SJCRH30 (cell line): ENCODE measurements around the gene PDE10A. TPM values are rescaled to one million over a fixed set of nuclear protein-coding genes. Genes with fewer than 3 reads are reported as not detected.

Source experiments
- DNase-seq, 2 experiments: peaks; one replicate each; pipeline ENCODE4 v3.0.0-alpha.2; 2015 to 2020
- H3K27ac ChIP-seq: fragments of 250-450 bp; sonication (Bioruptor Pico); 2 replicates; pipeline ENCODE4 v1.5.1; 2020; ENCODE audit warnings: mild to moderate bottlenecking, moderate library complexity
- H3K27me3 ChIP-seq: fragments of 250-450 bp; sonication (Bioruptor Pico); 2 replicates; pipeline ENCODE4 v1.5.1; 2020; ENCODE audit warnings: mild to moderate bottlenecking, moderate library complexity
- H3K36me3 ChIP-seq: fragments of 250-450 bp; sonication (Bioruptor Pico); 2 replicates; pipeline ENCODE4 v1.5.1; 2020; ENCODE audit warnings: mild to moderate bottlenecking, moderate library complexity
- H3K4me1 ChIP-seq: fragments of 250-450 bp; sonication (Bioruptor Pico); 2 replicates; pipeline ENCODE4 v1.5.1; 2020; ENCODE audit warnings: mild to moderate bottlenecking, moderate library complexity
- H3K4me3 ChIP-seq: fragments of 250-450 bp; sonication (Bioruptor Pico); 2 replicates; pipeline ENCODE4 v1.5.1; 2020; ENCODE audit warnings: mild to moderate bottlenecking, moderate library complexity
- H3K9me3 ChIP-seq: fragments of 250-450 bp; sonication (Bioruptor Pico); replicated peaks from 2 replicates; pipeline ENCODE4 v1.5.1; 2020; ENCODE audit warnings: mild to moderate bottlenecking, moderate library complexity
- total RNA-seq: library from RNA; depleted of rRNA; stranded (reverse); fragments of >200 nt; shearing (Covaris generic); gene quantifications from 2 replicates; pipeline ENCODE4 v1.2.3, GENCODE V29; 2014

Gene PDE10A
- total RNA-seq, 1 experiment from 2014 or later = 14.5 TPM

GRCh38 chr6:165689699-165690098 lies 26.7 kb upstream of the PDE10A start:
- Histone ChIP-seq H3K4me3 (no peak overlapping the region), H3K36me3 (no peaks in the 10 kb centered on the region), H3K27ac (no peak overlapping the region), H3K9me3 (no peaks in the 10 kb centered on the region), H3K27me3 (no peaks in the 10 kb centered on the region), H3K4me1 (no peaks in the 10 kb centered on the region)
- DNase-seq = no peak

GRCh38 chr6:165686596-165687365 lies 23.7 kb upstream of the PDE10A start:
- no peak for DNase-seq
- H3K9me3 ChIP-seq = no peaks in the 10 kb centered on the region
- no peaks in the 10 kb centered on the region for H3K4me1 ChIP-seq
- no peaks in the 10 kb centered on the region for H3K36me3 ChIP-seq
- no peaks in the 10 kb centered on the region; the same call in 1 of the 2 replicates for H3K27me3 ChIP-seq
- H3K27ac ChIP-seq = no peak overlapping the region
- no peak overlapping the region for H3K4me3 ChIP-seq

- Histone ChIP-seq H3K27me3 (no peaks in the 10 kb centered on the region; the same call in 1 of the 2 replicates), H3K36me3 (no peaks in the 10 kb centered on the region), H3K9me3 (no peaks in the 10 kb centered on the region)
Measured at GRCh38 chr6:165685302-165685701, 22.3 kb upstream of the PDE10A start.

GRCh38 chr6:165684333-165684732 lies 21.3 kb upstream of the PDE10A start:
- Histone ChIP-seq H3K9me3 (no peaks in the 10 kb centered on the region), H3K27ac (no peak overlapping the region), H3K4me3 (no peak overlapping the region), H3K27me3 (no peaks in the 10 kb centered on the region; the same call in 1 of the 2 replicates), H3K36me3 (no peaks in the 10 kb centered on the region), H3K4me1 (no peaks in the 10 kb centered on the region)
- DNase-seq = no peak

More at GRCh38 chr6:165685302-165685701, 22.3 kb upstream of the PDE10A start:
- H3K4me3 ChIP-seq = no peak overlapping the region
- DNase-seq = no peak
- H3K4me1 ChIP-seq = no peaks in the 10 kb centered on the region
- H3K27ac ChIP-seq = no peak overlapping the region

- H3K27me3 ChIP-seq = no peaks in the 10 kb centered on the region; the same call in 1 of the 2 replicates
- no peaks in the 10 kb centered on the region for H3K36me3 ChIP-seq
- H3K4me1 ChIP-seq = peaks cover 2% of the 10 kb centered on the region; the same call in 1 of the 2 replicates
- no peak overlapping the region for H3K27ac ChIP-seq
- DNase-seq = no peak
- H3K9me3 ChIP-seq = no peaks in the 10 kb centered on the region
- no peak overlapping the region for H3K4me3 ChIP-seq
Measured at GRCh38 chr6:165680975-165681374, 17.9 kb upstream of the PDE10A start.

GRCh38 chr6:165679326-165679725 lies 16.3 kb upstream of the PDE10A start:
- no peak overlapping the region for H3K4me3 ChIP-seq
- no peak for DNase-seq
- no peak overlapping the region for H3K27ac ChIP-seq
- H3K4me1 ChIP-seq = peaks cover 6% of the 10 kb centered on the region
- H3K27me3 ChIP-seq = no peaks in the 10 kb centered on the region; the same call in 1 of the 2 replicates
- no peaks in the 10 kb centered on the region for H3K9me3 ChIP-seq
- no peaks in the 10 kb centered on the region for H3K36me3 ChIP-seq

GRCh38 chr6:165678904-165679303 lies 15.9 kb upstream of the PDE10A start:
- Histone ChIP-seq H3K27me3 (no peaks in the 10 kb centered on the region; the same call in 1 of the 2 replicates), H3K4me3 (no peak overlapping the region), H3K4me1 (peaks cover 6% of the 10 kb centered on the region), H3K36me3 (no peaks in the 10 kb centered on the region), H3K9me3 (no peaks in the 10 kb centered on the region), H3K27ac (no peak overlapping the region)
- no peak for DNase-seq

GRCh38 chr6:165678429-165678828 lies 15.4 kb upstream of the PDE10A start:
- peaks cover 6% of the 10 kb centered on the region for H3K4me1 ChIP-seq
- H3K27ac ChIP-seq = no peak overlapping the region
- H3K27me3 ChIP-seq = no peaks in the 10 kb centered on the region; the same call in 1 of the 2 replicates
- no peak for DNase-seq
- no peaks in the 10 kb centered on the region for H3K9me3 ChIP-seq
- H3K4me3 ChIP-seq = no peak overlapping the region
- H3K36me3 ChIP-seq = no peaks in the 10 kb centered on the region

- Histone ChIP-seq H3K4me3 (no peak overlapping the region), H3K36me3 (no peaks in the 10 kb centered on the region), H3K27me3 (no peaks in the 10 kb centered on the region; the same call in 1 of the 2 replicates), H3K9me3 (no peaks in the 10 kb centered on the region), H3K27ac (no peak overlapping the region; the same call in 1 of the 2 replicates), H3K4me1 (peaks cover 6% of the 10 kb centered on the region)
- no peak for DNase-seq
Measured at GRCh38 chr6:165677091-165677490, 14.1 kb upstream of the PDE10A start.

- no peaks in the 10 kb centered on the region for H3K27me3 ChIP-seq
- no peak overlapping the region; the same call in 1 of the 2 replicates for H3K27ac ChIP-seq
- H3K4me3 ChIP-seq = no peak overlapping the region
- no peaks in the 10 kb centered on the region for H3K9me3 ChIP-seq
- DNase-seq = peak; percentile 59 to 65
- H3K36me3 ChIP-seq = no peaks in the 10 kb centered on the region
- peaks cover 6% of the 10 kb centered on the region for H3K4me1 ChIP-seq
Measured at GRCh38 chr6:165676435-165677068, 13.5 kb upstream of the PDE10A start.

- Histone ChIP-seq H3K27me3 (no peaks in the 10 kb centered on the region), H3K4me1 (peaks cover 6% of the 10 kb centered on the region), H3K27ac (no peak overlapping the region), H3K9me3 (no peaks in the 10 kb centered on the region), H3K36me3 (no peaks in the 10 kb centered on the region), H3K4me3 (no peak overlapping the region)
- no peak for DNase-seq
Measured at GRCh38 chr6:165675120-165675519, 12.1 kb upstream of the PDE10A start.

GRCh38 chr6:165674155-165675029 lies 11.4 kb upstream of the PDE10A start:
- H3K27me3 ChIP-seq = no peaks in the 10 kb centered on the region
- no peaks in the 10 kb centered on the region for H3K9me3 ChIP-seq
- DNase-seq = no peak
- no peak overlapping the region for H3K4me3 ChIP-seq
- H3K27ac ChIP-seq = no peak overlapping the region
- no peaks in the 10 kb centered on the region for H3K36me3 ChIP-seq
- H3K4me1 ChIP-seq = peaks cover 9% of the 10 kb centered on the region

GRCh38 chr6:165671222-165671768 lies 8.3 kb upstream of the PDE10A start:
- no peaks in the 10 kb centered on the region for H3K9me3 ChIP-seq
- no peaks in the 10 kb centered on the region for H3K36me3 ChIP-seq
- DNase-seq = no peak
- H3K4me3 ChIP-seq = no peak overlapping the region
- H3K27ac ChIP-seq = no peak overlapping the region
- peaks cover 16% of the 10 kb centered on the region for H3K4me1 ChIP-seq
- no peaks in the 10 kb centered on the region for H3K27me3 ChIP-seq

GRCh38 chr6:165668951-165669350 lies 5.9 kb upstream of the PDE10A start:
- H3K36me3 ChIP-seq = no peaks in the 10 kb centered on the region
- DNase-seq = peak; percentile 50 to 71
- H3K9me3 ChIP-seq = no peaks in the 10 kb centered on the region
- H3K4me1 ChIP-seq = peaks cover 15% of the 10 kb centered on the region
- peak overlapping the region; percentile 12 for H3K4me3 ChIP-seq
- peak overlapping the region; percentile 2; the same call in 1 of the 2 replicates for H3K27ac ChIP-seq
- no peaks in the 10 kb centered on the region for H3K27me3 ChIP-seq
